DMS79 (cell line): ENCODE measurements around the gene LRRC51.
A peak's percentile ranks its signal among the peaks of the same experiment; 100 is the strongest.

Source experiments
- DNase-seq: peaks from one replicate; lab custom pipeline; 2025; lab: John Stamatoyannopoulos, UW

LRRC51 gene

GRCh38 chr11:72070491-72070890, 10.2 kb upstream of the LRRC51 start:
- no peak for DNase-seq

DNA sequence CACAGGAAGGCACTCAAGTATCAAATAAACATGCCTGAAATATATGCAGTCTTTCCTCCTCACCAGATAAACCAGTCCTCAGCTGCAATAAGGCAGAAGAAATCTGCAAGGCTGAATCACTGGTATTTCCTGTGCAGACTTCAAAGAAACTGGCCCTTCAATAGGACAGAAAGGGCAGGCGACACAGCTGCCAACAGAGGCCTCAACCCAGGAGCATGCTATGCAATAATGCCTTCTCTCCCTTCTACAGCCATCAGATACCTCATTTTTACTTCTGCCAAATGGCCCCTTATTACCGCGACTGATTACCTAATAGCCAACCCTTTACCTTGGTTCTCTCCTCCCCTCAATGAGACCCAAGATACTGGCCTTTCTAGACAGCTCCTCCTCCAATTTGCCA, 8.3 kb upstream of the LRRC51 start:
- no peak for DNase-seq

GRCh38 chr11:72075109-72075508, 5.5 kb upstream of the LRRC51 start:
- DNase-seq = no peak

DNA sequence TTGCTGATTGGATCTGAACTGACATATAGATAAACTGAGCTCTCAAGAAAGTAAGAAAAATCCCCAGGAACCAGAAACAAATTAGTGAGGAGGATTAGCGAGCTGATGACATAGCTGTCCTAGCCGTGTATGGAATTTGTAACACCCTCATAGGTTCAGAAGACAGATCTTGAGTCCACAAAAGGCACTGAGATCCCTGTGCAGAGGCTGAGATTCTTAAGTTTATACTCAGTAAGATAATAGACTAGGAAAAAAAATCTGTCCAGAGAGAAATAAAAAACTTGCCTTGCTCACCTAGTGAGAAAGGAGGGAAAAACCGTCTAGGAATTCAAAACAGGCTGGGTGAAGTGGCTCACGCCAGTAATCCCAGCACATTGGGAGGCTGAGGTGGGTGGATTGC, 4.9 kb upstream of the LRRC51 start:
- no peak for DNase-seq

DNA sequence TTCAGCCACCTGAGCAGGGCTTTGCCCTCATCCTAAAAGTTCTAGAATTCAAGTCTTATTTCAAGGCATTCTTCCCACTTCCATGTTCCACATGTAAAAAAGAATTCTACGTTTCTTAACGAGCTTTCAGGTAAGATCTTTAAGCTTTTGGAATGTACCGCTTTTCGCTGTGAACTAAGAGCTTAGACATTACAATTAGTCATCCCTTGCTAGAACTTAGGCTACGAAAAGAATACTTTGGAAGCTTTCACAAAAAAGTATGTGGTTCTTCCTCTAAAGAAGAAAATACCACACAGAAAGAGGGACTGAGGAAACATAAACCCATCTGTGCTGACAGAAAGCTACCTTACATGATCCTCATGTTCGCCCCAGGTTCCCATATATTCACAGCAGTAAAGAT, 2.2 kb upstream of the LRRC51 start:
- no peak for DNase-seq

DNA sequence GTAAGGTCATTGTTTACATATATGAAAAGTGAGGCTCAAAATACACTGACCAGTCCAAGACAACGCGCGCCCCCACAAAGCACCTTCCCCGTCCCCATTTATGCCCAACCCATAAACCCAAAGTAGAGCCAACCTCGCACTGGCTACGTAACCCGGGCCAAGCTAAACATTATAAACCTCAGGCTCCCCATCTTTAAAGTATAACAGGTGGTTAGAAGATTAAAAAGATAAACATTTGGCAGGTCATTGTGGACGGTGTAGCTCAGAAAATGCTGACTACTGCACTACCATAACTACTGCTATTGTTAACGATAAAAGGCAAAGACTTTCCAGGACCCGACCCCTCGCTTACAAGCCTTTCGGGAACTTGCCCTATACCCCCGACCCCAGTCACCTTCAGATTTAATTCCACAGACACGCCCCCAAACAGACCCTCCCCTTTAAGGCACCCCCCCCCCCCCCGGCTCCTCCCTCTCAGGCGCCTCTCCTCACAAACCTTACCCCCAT, 778 bp upstream of the LRRC51 start:
- peak; percentile 87 for DNase-seq

GRCh38 chr11:72081184-72081644, 564 bp downstream of the LRRC51 start:
- DNase-seq = no peak

DNA sequence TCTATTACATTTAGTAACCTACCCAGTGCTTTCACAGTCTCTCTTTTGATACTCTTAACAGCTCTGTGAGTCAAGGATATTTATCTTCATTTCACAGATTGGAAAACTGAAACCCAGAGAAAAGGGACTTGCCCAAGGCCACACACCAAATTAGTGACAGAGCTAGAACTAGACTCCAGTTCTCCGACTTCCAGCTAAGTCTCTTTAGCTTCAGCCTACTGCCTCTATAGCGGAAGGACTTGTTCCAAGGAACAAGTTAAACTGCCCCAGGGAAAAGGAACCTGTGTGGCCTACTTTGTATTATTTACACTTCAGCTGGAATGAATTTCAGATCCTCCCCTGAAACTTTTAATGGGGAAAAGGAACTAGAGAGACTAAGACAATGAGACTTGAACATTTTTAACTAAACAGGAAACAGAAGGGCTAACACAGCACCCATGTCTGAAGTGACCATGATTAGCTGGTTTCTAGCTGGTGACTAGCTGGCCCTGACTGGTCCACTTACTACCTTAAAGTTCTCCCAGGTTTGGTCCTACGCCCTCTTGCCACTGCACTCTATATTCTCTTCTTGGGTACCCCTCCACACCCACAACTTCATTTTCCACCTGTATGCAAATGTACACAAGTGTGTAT, 1.3 kb downstream of the LRRC51 start:
- no peak for DNase-seq

- DNase-seq = no peak
Observed at GRCh38 chr11:72083414-72083813, 2.8 kb downstream of the LRRC51 start.

DNA sequence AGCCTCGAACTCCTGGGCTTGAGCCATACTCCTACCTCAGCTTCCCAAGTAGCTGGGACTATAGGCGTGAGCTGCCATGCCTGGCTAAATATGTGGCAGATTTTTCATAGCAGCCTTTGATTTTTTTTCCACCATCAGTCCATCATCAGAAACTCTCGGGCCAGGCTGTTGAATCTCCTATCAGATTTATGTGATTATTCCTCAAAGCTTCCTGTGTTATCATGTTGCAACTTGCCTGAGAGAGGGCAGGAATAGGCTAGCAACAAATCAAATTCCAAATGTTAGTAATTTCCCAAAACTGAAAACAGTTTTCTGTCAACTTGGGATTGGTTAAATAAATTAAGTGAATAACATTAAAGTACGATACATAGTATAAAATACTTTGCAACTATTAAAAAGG, 3.4 kb downstream of the LRRC51 start:
- no peak for DNase-seq

DNA sequence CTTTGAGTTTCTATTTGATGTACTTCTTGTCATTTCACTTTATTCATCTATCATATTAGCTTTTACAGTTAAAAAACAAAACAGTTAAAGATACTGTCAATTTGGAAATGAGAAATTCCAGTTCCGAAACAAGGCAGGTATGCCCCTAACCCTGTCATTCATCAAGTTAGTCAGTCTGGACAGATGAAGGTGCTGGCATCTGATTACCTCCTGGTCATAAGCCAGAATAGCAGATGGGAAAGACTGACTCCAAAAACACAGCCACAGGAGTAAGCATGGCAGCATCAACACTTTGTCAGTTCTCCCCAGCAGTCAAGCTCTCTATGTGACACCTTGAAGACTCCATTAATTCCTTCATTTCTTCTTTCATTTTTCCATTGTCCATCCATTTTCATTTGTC, 4.3 kb downstream of the LRRC51 start:
- no peak for DNase-seq

DNA sequence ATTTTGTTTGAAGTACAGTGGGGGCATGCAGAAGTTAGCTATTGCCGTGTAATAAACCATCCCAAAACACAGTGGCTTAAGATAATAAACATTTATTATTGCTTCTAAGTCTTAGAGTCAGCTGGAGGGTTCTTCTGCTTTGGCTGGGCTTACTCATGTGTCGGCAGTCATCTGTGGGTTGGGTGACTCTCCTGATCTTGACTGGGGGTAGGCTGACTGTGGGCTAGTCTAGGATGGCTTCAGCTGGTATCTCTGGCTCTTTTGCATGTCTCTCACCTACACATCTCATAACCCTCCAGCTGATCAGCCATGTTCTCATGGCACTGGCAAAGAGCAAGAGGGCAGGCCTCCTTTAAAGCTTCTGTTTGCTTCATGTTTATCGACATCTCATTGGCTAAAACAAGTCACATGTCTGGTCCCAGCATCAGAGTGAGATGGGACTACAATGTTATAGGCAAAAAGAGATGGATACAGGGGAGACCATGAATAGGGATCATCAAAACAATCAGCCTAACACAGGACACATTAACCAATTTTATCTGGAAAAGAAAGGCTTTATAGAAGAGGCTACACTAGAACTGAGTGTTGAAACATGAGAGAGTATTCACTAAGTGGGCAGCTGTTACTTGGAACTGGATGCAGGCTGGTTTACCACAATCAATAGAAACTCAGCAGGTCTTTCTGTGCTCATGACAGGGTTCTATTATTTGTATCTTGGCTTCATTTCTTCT, 5.1 kb downstream of the LRRC51 start:
- peak; percentile 64 for DNase-seq

DNA sequence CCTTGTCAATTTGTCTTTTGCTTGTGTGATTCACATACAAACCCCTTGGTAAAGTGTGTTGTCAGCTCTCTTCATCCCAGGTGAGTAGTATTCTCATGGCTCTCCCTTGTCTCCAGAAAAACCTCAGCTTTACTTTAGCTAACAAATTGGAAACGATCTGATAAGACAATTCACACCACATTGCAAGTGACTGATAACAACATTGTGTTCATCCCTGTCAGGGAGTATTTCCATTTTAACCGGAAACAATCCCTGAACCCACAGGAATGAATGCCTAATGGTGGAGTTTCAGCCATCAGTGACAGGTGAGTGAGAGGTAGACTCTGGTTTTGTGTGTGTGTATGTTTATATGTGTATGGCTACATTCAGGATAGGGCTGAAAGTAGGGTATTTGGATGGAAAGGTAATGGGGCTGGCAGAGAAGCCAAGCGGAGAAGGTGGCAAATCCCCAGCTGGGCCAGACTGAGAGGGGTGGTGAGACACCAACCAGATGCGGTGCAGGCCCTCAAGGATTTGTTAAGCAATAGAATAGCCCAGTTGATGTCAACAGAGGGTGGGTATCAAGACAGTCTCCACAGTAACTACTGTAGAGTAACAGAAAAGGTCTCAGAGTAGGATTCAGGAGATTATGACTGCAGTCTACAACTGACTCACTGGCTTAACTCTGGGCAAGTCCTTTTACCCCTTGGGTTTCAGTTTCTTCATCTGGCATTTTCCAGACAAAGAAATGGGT, 7.6 kb downstream of the LRRC51 start:
- no peak for DNase-seq

DNA sequence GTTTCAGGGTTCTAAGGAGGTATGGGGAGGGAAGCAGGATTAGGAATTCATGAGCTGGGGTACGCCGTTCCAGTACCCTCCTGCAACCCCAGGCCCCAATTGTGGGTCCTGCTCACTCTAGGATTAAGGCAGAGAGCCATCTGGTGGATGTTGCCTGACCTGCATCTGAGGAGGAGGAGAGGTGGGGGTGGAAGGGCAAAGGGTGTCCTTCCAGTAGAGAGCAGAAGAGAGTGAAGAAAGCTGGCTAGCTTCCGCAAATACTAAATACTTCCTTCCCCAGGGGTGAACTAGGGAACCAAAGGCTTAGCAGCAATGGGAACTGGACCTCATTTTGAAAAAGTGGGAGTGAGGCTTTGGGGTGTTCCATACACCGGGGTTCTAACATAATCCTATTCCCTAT, 10.6 kb downstream of the LRRC51 start:
- DNase-seq = no peak

DNA sequence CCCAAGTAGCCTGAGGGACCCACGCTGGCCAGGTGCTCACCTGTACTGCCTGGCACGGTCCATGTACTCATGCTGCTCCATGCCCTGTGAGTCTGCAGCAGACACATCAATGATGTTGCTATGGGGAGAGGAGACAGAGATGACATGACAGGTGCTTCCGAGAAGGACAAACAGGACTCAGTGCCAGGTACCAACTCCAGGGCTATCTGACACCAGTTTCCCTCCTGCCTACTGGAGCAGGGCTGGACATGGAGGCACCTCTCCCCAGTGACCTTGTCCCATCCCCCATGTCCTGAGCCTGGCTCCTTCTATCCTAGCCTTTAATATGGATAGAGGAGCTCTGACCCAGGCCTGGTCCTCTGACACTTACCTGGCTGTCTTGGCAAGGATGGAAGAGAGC, 18.1 kb downstream of the LRRC51 start:
- no peak for DNase-seq

- no peak for DNase-seq
Observed at GRCh38 chr11:72100009-72100408, 19.4 kb downstream of the LRRC51 start.

- DNase-seq = no peak
Observed at GRCh38 chr11:72100462-72100861, 19.8 kb downstream of the LRRC51 start.

DNA sequence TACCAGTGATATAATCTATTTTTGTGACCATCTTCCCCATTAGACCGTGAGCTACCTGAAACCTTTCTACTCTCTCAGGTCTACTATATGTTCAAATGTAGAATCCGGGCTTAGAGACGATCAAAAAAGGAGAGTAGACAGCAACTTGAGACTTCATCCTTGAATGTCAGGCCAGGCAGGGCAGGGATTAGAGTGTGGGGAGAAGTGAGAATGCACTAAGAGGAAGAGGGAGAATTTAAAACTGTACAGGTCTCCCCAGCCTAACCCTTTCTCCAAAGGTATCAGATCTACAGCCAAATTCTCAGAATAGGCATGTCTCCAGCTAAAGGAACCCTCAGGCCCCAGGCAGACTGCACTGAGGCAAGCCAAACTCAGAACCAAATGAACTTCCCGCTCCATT, 21.5 kb downstream of the LRRC51 start:
- DNase-seq = no peak

DNA sequence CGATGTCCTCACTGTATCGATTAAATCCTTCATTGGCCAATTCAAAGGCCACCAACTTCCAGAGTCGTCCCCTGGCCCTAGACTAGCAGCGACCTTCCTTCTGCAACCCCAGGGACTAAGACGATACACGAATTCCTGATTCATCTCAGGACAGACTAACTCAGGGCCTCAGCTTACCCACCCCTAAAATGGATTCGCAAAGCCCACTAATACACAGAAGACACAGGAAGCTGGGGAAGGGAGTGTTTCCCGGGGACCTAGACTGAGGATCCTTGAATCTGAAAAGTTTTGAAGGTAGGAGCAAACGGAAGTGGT, 21.9 kb downstream of the LRRC51 start:
- no peak for DNase-seq

GRCh38 chr11:72102946-72103753, 22.5 kb downstream of the LRRC51 start, which contains the start of gene LAMTOR1:
TSS of gene LAMTOR1 (minus strand) at chr11:72103297. CDS start at chr11:72103224, 73 bp downstream.
- peak; percentile 99 for DNase-seq

GRCh38 chr11:72103754-72104167, 23.1 kb downstream of the LRRC51 start:
- DNase-seq = no peak

- DNase-seq = no peak
Observed at GRCh38 chr11:72105888-72106287, 25.2 kb downstream of the LRRC51 start, which contains the start of gene TOMT. TSS of gene TOMT (plus strand) at chr11:72105924. CDS start at chr11:72105952, 28 bp downstream.
